NCI-H2196 treated with DMSO at 0.1 percent for 48 hours (cell line): ENCODE measurements around the gene IDUA.

Experiments used
- DNase-seq: peaks from one replicate; lab custom pipeline; 2025; ENCODE audit not compliant: unreplicated experiment; lab: John Stamatoyannopoulos, UW

IDUA gene

GRCh38 chr4:985123-985830, 1.6 kb upstream of the IDUA start:
- DNase-seq = no peak

GRCh38 chr4:986428-986878, 391 bp upstream of the IDUA start:
- no peak for DNase-seq

- DNase-seq = no peak
Measured at GRCh38 chr4:987624-988513, 1.0 kb downstream of the IDUA start.

GRCh38 chr4:988726-989721, 2.2 kb downstream of the IDUA start:
- DNase-seq = no peak

GRCh38 chr4:989722-990471, 3.1 kb downstream of the IDUA start:
- DNase-seq = no peak

- DNase-seq = no peak
Measured at GRCh38 chr4:990746-991367, 4.0 kb downstream of the IDUA start.

- no peak for DNase-seq
Measured at GRCh38 chr4:991451-992296, 4.8 kb downstream of the IDUA start.

- no peak for DNase-seq
Measured at GRCh38 chr4:992297-993110, 5.7 kb downstream of the IDUA start.

- DNase-seq = no peak
Measured at GRCh38 chr4:993111-994029, 6.5 kb downstream of the IDUA start, which contains the start of gene SLC26A1. TSS of gene SLC26A1 (minus strand) at chr4:993404. CDS start at chr4:991703, 1,701 bp downstream.

- DNase-seq = no peak
Measured at GRCh38 chr4:995311-996026, 8.6 kb downstream of the IDUA start.

- DNase-seq = no peak
Measured at GRCh38 chr4:996030-996996, 9.5 kb downstream of the IDUA start.

- no peak for DNase-seq
Measured at GRCh38 chr4:996997-997374, 10.1 kb downstream of the IDUA start.

- no peak for DNase-seq
Measured at GRCh38 chr4:997375-998071, 10.7 kb downstream of the IDUA start.

GRCh38 chr4:998096-998691, 11.3 kb downstream of the IDUA start:
- no peak for DNase-seq
